ENCODE data around the gene HYLS1. TPM values are rescaled to one million over a fixed set of nuclear protein-coding genes. Genes with fewer than 3 reads are reported as not detected.

The HYLS1 gene
- total RNA-seq, result 1.9 and 3.1 TPM in 2 replicates

DNA sequence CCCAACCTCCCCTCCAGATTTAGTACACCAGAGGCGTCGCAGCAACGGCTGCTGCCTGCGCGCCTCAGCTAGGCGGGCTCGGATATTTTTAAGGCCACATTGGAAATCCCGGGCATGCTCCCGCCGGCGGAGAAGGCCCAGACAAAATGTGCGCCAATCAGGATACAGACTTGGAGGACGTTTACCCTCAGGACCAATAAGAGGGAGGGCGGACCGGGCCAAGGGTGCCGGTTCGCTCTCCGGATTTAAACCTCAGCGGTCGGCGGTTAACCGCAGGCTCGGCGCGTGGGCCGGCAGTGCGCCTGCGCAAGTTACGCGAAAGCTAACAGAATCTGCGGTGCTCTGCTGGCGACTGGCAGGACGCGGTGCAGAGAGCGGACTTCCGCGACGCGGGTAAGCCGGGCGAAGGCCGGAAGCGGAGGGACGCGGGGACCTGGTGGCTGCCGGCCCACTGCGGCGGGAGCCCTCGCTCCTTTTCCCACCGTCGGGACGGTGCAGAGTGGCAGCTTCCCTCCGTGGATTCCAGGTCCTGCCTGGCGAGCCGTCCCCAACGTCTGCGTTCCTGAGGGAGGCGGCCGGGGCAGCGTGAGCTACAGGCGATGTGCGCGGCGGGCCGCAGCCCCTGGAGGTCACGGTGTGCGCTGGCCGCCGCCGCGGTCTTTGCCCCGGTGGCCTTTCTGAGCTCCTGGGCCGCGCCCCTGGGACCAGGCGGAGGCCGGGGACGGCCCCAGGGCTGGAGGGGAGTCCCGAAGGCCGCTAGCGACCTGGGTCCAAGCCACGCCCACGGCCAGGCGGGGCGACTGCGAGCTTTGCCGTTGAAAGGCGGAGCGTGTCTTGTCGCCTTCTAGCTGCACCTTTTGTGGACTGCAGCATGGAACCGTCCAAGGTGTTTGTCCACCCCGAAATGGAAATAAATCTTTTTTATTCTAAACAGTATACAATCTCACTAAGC is at the start of gene HYLS1:
TSS of gene HYLS1 (plus strand) at position 296 of the 952 bp plus-strand sequence. CDS start 11,701 bp downstream, outside the sequence.

GRCh38 chr11:125902927-125903710 is 15.7 kb downstream of the HYLS1 start, which contains the start of gene PUS3:
Gene PUS3, minus strand, starts transcription at chr11:125903206. Its CDS starts 6,922 bp downstream, at chr11:125896284.

DNA sequence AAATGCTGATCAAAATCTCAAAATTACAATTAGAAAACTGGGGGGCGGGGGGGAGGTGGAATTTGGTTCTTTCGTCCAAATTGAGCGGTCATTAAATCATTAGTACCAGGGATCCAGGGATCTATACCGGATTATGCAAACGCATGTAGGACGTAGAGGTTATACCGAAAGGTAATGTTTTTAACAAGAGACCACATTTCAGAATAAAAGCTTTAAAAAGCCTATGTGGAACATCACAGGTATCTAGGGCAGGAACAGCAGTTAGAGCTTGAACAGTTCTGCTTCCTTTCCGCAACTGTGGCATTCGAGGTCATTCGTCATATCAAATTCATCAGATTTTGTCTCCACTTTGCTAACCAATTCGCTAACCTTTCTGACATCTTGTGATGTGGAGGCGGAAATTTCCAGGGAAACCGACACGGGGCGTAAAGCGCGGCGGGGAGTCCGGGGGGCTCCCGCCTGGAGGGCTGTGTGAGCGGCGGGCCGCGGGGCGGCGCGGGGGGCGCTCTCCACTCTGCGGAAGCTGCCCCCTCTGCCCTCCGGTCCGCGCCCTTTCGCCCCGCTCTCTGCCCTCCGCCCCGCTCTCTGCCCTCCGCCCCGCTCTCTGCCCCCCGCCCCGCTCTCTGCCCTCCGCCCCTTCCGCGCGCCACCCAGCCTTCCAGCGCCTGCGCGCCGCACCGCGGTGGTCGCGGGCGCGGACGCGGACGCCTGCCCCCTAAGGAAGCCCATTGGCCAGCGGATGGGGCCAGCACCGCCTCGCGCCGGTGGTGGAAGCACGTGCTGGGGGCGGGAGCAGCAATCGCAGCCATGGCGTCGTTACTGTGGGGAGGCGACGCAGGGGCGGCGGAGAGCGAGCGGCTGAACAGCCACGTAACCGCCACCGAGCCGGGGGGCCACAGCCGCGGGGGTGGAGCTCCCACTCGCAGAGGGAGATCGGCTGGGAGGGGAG is 16.5 kb downstream of the HYLS1 start, which contains the start of gene DDX25:
TSS of gene DDX25 (plus strand) at position 798 of the 949 bp plus-strand sequence. CDS start at position 808, 10 bp downstream.

DNA sequence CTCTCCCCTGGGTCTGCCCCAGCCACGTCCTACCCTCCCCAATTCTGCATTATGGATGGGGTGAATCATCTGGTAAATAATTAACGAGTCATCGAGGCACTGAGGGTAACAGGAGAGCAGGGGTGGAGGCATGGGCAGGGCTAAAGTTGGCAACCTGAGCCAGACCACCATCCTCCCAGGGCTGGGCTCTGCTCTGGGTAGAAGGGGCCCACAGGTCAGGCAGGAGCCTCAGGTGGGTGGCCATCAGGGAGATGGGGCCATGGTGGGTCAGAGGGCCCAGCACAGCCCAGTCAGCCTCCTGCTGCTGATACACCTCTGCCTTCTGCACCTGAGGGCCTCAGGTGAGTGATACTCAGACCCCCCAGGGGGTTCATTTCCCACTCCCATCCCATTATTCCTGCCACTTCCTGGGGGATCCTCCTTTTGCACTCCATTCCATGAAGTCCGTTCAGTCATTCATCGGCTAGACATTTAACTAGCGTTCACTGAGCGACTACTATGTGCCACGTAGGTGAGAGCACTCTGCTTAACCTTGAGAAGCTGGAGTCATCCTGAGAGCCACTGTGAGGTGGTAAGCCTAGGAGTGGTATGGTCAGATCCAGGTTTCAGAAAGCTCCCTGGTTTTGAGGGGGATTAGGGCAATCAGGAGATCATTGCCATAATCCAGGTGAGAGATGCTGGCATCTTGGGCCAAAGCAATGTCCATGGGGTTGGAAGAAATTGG is 58.5 kb downstream of the HYLS1 start, which contains the start of gene VSIG10L2:
TSS of gene VSIG10L2 (plus strand) at position 248 of the 724 bp plus-strand sequence. CDS start at position 260, 12 bp downstream.

Other genes with a start within 250 kb of the HYLS1 start
- gene ACRV1, start 206.8 kb upstream of the HYLS1 start, total RNA-seq, result not detected in 2 replicates
- gene PATE1, start 141.4 kb upstream of the HYLS1 start, total RNA-seq, result not detected in 2 replicates
- gene PATE2, start 108.8 kb upstream of the HYLS1 start, total RNA-seq, result not detected in 2 replicates
- gene PATE3, start 99.5 kb upstream of the HYLS1 start, total RNA-seq, result not detected in 2 replicates
- gene PATE4, start 54.4 kb upstream of the HYLS1 start, total RNA-seq, result not detected in 2 replicates
- 17.3 and 19.8 TPM in 2 replicates for gene PUS3, start 15.5 kb downstream of the HYLS1 start, total RNA-seq
- under 0.01 TPM in 1 of 2 replicates, not detected in the other for gene DDX25, start 16.8 kb downstream of the HYLS1 start, total RNA-seq
- gene VSIG10L2, start 58.4 kb downstream of the HYLS1 start, total RNA-seq, result under 0.01 and 0.14 TPM in 2 replicates
- 2.1 and 5.3 TPM in 2 replicates for gene CDON, start 175.2 kb downstream of the HYLS1 start, total RNA-seq

Data from nasal cavity respiratory epithelium epithelial cell of viscerocranial mucosa (primary cell).